ENCODE measurements around the gene TSPAN9.

DNA sequence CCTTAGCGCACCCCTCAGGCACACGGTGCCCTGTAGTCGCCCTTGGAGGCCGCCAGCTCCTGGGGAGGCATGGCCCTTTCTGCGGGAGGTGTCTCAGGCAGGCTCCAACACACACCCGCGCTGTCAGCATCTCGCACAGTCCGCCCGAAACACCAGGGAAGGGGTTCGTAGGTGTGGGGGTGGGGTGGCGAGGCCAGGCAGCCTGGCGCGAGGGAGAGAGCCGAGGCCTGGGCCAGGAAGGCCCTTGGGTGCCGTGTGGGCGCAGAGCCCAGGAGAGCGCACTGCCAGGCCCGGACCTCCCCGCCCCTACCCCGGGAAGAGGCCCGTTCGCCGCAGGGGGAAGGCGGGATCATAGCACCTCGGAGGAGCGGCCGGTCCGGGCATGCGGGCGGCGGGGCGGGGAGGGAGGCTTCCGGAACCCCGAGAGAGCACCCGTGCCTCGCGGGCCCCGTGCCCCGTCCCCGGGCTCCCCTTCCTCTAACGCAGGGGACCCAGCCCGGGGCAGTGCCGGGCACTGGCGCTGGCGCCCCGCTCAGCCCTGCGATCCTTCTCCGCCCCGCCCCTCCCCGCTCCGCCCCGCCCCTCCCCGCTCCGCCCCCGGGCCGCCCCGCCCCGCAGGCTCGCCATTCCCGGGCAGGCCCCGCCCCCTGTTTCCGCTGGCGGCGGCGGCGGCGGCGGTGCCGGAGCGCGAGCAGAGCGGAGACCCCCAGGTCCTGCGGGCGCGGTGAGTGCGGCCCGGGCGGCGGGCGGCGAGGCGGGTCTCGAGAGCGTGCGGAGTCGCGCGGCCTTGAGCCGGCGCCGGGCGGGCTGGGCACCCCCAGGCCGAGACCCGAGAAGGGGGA, at the start of gene TSPAN9:
- no peak for TF ChIP-seq EZH2 (IDR thresholded peaks at IDR 0.05; ENCODE audit: borderline replicate concordance, low read depth, low read length, poor library complexity, severe bottlenecking)
- TF ChIP-seq CTCF (conservative IDR thresholded peaks at IDR 0.05; ENCODE audit: low read depth, low read length) = no peak
